HG02588 (cell line): ENCODE measurements around the gene DEFB125.

Source experiments
- ATAC-seq: cut with Tn5 transposase; IDR thresholded peaks from one replicate; pipeline ENCODE4 v1.9.1; 2021; ENCODE audit warnings: mild to moderate bottlenecking, moderate library complexity; ENCODE audit not compliant: unreplicated experiment

The DEFB125 gene

DNA sequence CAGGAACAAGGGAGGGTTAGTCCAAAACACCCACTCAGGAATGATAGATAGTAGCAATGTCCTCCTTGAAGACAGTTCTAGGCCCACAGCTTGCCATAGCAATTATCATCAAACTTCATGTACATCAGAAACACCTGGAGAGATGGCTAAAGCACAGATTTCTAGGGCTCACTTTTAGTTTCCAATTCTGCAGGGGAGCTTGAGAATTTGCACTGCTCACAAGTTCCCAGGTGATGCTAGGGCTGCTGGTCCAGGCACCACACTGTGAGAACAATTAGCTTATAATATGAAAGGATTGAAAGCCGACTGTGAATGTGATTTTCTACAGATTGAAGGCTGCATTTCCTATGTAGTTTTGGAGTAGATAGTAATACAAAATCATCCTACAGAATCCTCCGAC is 58.4 kb downstream of the DEFB125 start:
- no peak for ATAC-seq
